Peyer's patch (tissue), 4 donors: ENCODE data around the gene ETFA. TPM values are rescaled to one million over a fixed set of nuclear protein-coding genes. Genes with fewer than 3 reads are reported as not detected.

Experiments
- DNase-seq, 3 donors: peaks; one replicate each; pipeline ENCODE4 v3.0.0-alpha.2; 2017 to 2019
- H3K27ac ChIP-seq, 4 donors: fragments of 200-600 bp; sonication (generic); one replicate each; pipeline ENCODE4 v1.5.1; 2016 to 2019
- H3K27me3 ChIP-seq, 2 donors: fragments of 200-600 bp; sonication (generic); one replicate each; pipeline ENCODE4 v1.5.1; 2019
- H3K36me3 ChIP-seq, 3 donors: fragments of 200-600 bp; sonication (generic); one replicate each; pipeline ENCODE4 v1.5.1; 2016 to 2019
- H3K4me1 ChIP-seq, 4 donors: fragments of 200-600 bp; sonication (generic); one replicate each; pipeline ENCODE4 v1.5.1; 2016 to 2019
- H3K4me3 ChIP-seq, 4 donors: fragments of 200-600 bp; sonication (generic); 1 replicate in 3 of 4; 2 replicates in 1 of 4; pipeline ENCODE4 v1.5.1; 2016 to 2019; ENCODE audit warnings: mild to moderate bottlenecking in 1 of 4
- H3K9me3 ChIP-seq, 4 donors: fragments of 200-600 bp; sonication (generic); one replicate each; pipeline ENCODE4 v1.5.1; 2016 to 2019; ENCODE audit warnings: mild to moderate bottlenecking in 1 of 4
- CTCF ChIP-seq, 6 experiments: fragments of 450-650 bp in 4 of 6; fragments of 200-600 bp in 2 of 6; sonication (generic) in 1 of 6; IDR thresholded peaks; one replicate each; pipeline ENCODE4 v1.5.1; 2017 to 2019; ENCODE audit warnings: antibody characterized with exemption in 6 of 6, mild to moderate bottlenecking in 3 of 6, moderate library complexity in 1 of 6
- POLR2A ChIP-seq, 2 donors: fragments of 450-650 bp; IDR thresholded peaks; one replicate each; pipeline ENCODE4 v1.5.1; 2017; ENCODE audit warnings: antibody characterized with exemption in 2 of 2, mild to moderate bottlenecking in 2 of 2, moderate library complexity in 2 of 2
- total RNA-seq, 4 donors: library from RNA; depleted of rRNA; stranded (reverse); fragments of >200 nt; gene quantifications; one replicate each; pipeline ENCODE4 v1.1.0, GENCODE V29; 2016

ETFA gene
- total RNA-seq, 4 donors from 2014 or later = 110 to 175 (median 163) TPM

- no peak overlapping the region for H3K27ac ChIP-seq
- H3K27me3 ChIP-seq = no peaks in the 10 kb centered on the region
- DNase-seq = no peak
- no peaks in the 10 kb centered on the region for H3K36me3 ChIP-seq
- no peak for TF ChIP-seq POLR2A (IDR thresholded peaks at IDR 0.05)
- TF ChIP-seq CTCF (IDR thresholded peaks at IDR 0.05) = no peak
- H3K9me3 ChIP-seq = no peaks in the 10 kb centered on the region
- H3K4me3 ChIP-seq = no peak overlapping the region
- no peaks in the 10 kb centered on the region for H3K4me1 ChIP-seq
Observed at GRCh38 chr15:76183930-76184649, 127.2 kb downstream of the ETFA start.

- Histone ChIP-seq H3K4me3 (no peak overlapping the region), H3K36me3 (no peaks in the 10 kb centered on the region), H3K27ac (no peak overlapping the region), H3K27me3 (no peaks in the 10 kb centered on the region), H3K9me3 (no peaks in the 10 kb centered on the region), H3K4me1 (no peaks in the 10 kb centered on the region)
- no peak for DNase-seq
- TF ChIP-seq POLR2A (IDR thresholded peaks at IDR 0.05) (no peak), CTCF (IDR thresholded peaks at IDR 0.05) (no peak)
Observed at GRCh38 chr15:76181705-76182107, 129.6 kb downstream of the ETFA start.

GRCh38 chr15:76180321-76180720 is 130.9 kb downstream of the ETFA start:
- Histone ChIP-seq H3K4me1 (no peaks in the 10 kb centered on the region), H3K4me3 (no peak overlapping the region), H3K27ac (no peak overlapping the region), H3K36me3 (no peaks in the 10 kb centered on the region), H3K27me3 (no peaks in the 10 kb centered on the region), H3K9me3 (no peaks in the 10 kb centered on the region)
- no peak for DNase-seq
- TF ChIP-seq POLR2A (IDR thresholded peaks at IDR 0.05) (no peak), CTCF (IDR thresholded peaks at IDR 0.05) (no peak)

- H3K4me1 ChIP-seq = no peaks in the 10 kb centered on the region
- no peak for DNase-seq
- no peaks in the 10 kb centered on the region for H3K27me3 ChIP-seq
Observed at GRCh38 chr15:76179023-76179422, 132.2 kb downstream of the ETFA start.

GRCh38 chr15:76178296-76179000 is 132.8 kb downstream of the ETFA start:
- DNase-seq = no peak
- Histone ChIP-seq H3K27ac (no peak overlapping the region), H3K9me3 (no peaks in the 10 kb centered on the region), H3K4me3 (no peak overlapping the region), H3K36me3 (no peaks in the 10 kb centered on the region), H3K27me3 (no peaks in the 10 kb centered on the region), H3K4me1 (no peaks in the 10 kb centered on the region)
- no peak for TF ChIP-seq POLR2A (IDR thresholded peaks at IDR 0.05)
- TF ChIP-seq CTCF (IDR thresholded peaks at IDR 0.05) = no peak

More at GRCh38 chr15:76179023-76179422, 132.2 kb downstream of the ETFA start:
- H3K9me3 ChIP-seq = no peaks in the 10 kb centered on the region
- no peak overlapping the region for H3K4me3 ChIP-seq
- H3K36me3 ChIP-seq = no peaks in the 10 kb centered on the region
- TF ChIP-seq POLR2A (IDR thresholded peaks at IDR 0.05) = no peak
- no peak for TF ChIP-seq CTCF (IDR thresholded peaks at IDR 0.05)
- no peak overlapping the region for H3K27ac ChIP-seq
